ENCODE results near the gene RIC8B.
A peak's percentile ranks its signal among the peaks of the same experiment; 100 is the strongest.
"Not testable (repeated sequence)": the region's sequence is repeated elsewhere in the genome, so short reads cannot be mapped to it uniquely, and the experiment has no call there.

Gene RIC8B

GRCh38 chr12:106774005-106774807 lies at the start of gene RIC8B:
RIC8B (plus strand) TSS chr12:106774682; CDS start chr12:106774746, 64 bp downstream.
- peak; percentile 75 for DNase-seq

- DNase-seq: no peak
Measured at GRCh38 chr12:106724934-106725333, 49.5 kb upstream of the RIC8B start.

- DNase-seq: not testable (repeated sequence)
Measured at GRCh38 chr12:106726603-106727202, 47.8 kb upstream of the RIC8B start.

- DNase-seq: no peak
Measured at GRCh38 chr12:106729611-106730010, 44.9 kb upstream of the RIC8B start.

- no peak for DNase-seq
Measured at GRCh38 chr12:106732890-106733289, 41.6 kb upstream of the RIC8B start.

- no peak for DNase-seq
Measured at GRCh38 chr12:106733660-106734059, 40.8 kb upstream of the RIC8B start.

GRCh38 chr12:106736051-106736957 lies 38.2 kb upstream of the RIC8B start:
- no peak for DNase-seq

- no peak for DNase-seq
Measured at GRCh38 chr12:106739318-106739717, 35.2 kb upstream of the RIC8B start.

GRCh38 chr12:106739815-106740530 lies 34.5 kb upstream of the RIC8B start:
- no peak for DNase-seq

- DNase-seq: no peak
Measured at GRCh38 chr12:106740818-106741217, 33.7 kb upstream of the RIC8B start.

- no peak for DNase-seq
Measured at GRCh38 chr12:106741247-106741646, 33.2 kb upstream of the RIC8B start.

GRCh38 chr12:106743270-106743988 lies 31.1 kb upstream of the RIC8B start:
- no peak for DNase-seq

- DNase-seq: no peak
Measured at GRCh38 chr12:106744600-106744999, 29.9 kb upstream of the RIC8B start.

- DNase-seq: no peak
Measured at GRCh38 chr12:106745181-106745745, 29.2 kb upstream of the RIC8B start.

GRCh38 chr12:106747973-106748436 lies 26.5 kb upstream of the RIC8B start:
- no peak for DNase-seq

- DNase-seq: no peak
Measured at GRCh38 chr12:106750524-106750923, 24.0 kb upstream of the RIC8B start.

- DNase-seq: peak; percentile 46
Measured at GRCh38 chr12:106753526-106753925, 21.0 kb upstream of the RIC8B start.

GRCh38 chr12:106754331-106754730 lies 20.2 kb upstream of the RIC8B start:
- no peak for DNase-seq

- no peak for DNase-seq
Measured at GRCh38 chr12:106757623-106758348, 16.7 kb upstream of the RIC8B start.

GRCh38 chr12:106758349-106759110 lies 16.0 kb upstream of the RIC8B start:
- no peak for DNase-seq

All from activated naive CD4-positive, alpha-beta T cell treated with anti-CD3 and anti-CD28 coated beads, Interleukin-2, amount 50 U/mL, for 16 hours (primary cell).